GM23338 (cell line): ENCODE measurements around the gene GLRA1.

Experiments used
- POLR2AphosphoS5 ChIP-seq: IDR thresholded peaks from 2 replicates; pipeline ENCODE4 v1.6.1; 2016; ENCODE audit warnings: antibody characterized with exemption, low read depth
- TF ChIP-seq, protein P1 (sequence below), 2 experiments: fragments of 200-600 bp in 1 of 2; sonication (generic) in 1 of 2; conservative IDR thresholded peaks; 2 replicates each; pipeline versions ENCODE4 v1.5.1 to v1.6.1; 2016 to 2017; ENCODE audit warnings: antibody characterized with exemption in 2 of 2, low read depth in 2 of 2, mild to moderate bottlenecking in 2 of 2, moderate library complexity in 1 of 2

DNA sequence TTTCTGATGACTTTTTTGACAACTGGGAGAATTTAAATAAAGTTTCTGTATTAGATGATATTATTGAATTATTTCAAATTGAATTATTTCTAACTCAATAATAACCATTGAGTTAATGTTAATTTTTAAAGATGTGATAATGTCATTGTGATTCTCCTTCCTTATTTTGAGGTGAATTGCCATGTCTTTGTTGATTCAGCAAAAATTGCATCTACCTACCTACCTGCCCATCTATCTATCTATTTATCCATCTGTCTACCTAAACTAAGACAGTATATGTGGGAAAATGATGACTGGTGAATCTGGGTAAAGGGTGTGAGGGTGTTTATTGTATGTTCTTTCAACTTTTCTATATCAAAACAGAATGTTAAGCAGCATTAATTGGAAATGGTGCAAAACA lies 77.9 kb downstream of the GLRA1 start:
- no peak for TF ChIP-seq POLR2AphosphoS5
- TF ChIP-seq, protein P1, sequence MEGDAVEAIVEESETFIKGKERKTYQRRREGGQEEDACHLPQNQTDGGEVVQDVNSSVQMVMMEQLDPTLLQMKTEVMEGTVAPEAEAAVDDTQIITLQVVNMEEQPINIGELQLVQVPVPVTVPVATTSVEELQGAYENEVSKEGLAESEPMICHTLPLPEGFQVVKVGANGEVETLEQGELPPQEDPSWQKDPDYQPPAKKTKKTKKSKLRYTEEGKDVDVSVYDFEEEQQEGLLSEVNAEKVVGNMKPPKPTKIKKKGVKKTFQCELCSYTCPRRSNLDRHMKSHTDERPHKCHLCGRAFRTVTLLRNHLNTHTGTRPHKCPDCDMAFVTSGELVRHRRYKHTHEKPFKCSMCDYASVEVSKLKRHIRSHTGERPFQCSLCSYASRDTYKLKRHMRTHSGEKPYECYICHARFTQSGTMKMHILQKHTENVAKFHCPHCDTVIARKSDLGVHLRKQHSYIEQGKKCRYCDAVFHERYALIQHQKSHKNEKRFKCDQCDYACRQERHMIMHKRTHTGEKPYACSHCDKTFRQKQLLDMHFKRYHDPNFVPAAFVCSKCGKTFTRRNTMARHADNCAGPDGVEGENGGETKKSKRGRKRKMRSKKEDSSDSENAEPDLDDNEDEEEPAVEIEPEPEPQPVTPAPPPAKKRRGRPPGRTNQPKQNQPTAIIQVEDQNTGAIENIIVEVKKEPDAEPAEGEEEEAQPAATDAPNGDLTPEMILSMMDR (conservative IDR thresholded peaks at IDR 0.05; ENCODE audit: low read depth in 2 of 2) = no peak
